Muscle layer of duodenum (tissue), 2 donors: Measurements from ENCODE around the gene ALDH1B1.

Experiments
- H3K27ac ChIP-seq: one replicate; pipeline ENCODE4 v1.7.0; 2013; ENCODE audit warnings: mild to moderate bottlenecking, low read length
- H3K27me3 ChIP-seq: one replicate; pipeline ENCODE4 v1.7.0; 2013; ENCODE audit warnings: low read depth, mild to moderate bottlenecking, control low read depth, low read length
- H3K36me3 ChIP-seq, 2 donors: one replicate each; pipeline ENCODE4 v1.7.0; 2013; ENCODE audit warnings: low read length in 2 of 2, control low read depth in 1 of 2, mild to moderate bottlenecking in 1 of 2; ENCODE audit not compliant: insufficient read depth in 2 of 2, control insufficient read depth in 1 of 2
- H3K4me1 ChIP-seq, 2 donors: one replicate each; pipeline ENCODE4 v1.7.0; 2013; ENCODE audit warnings: low read length in 2 of 2, mild to moderate bottlenecking in 2 of 2, control low read depth in 1 of 2, moderate library complexity in 1 of 2; ENCODE audit not compliant: insufficient read depth in 2 of 2, control insufficient read depth in 1 of 2
- H3K4me3 ChIP-seq, 2 donors: one replicate each; pipeline ENCODE4 v1.7.0; 2013; ENCODE audit warnings: low read length in 2 of 2, low read depth in 1 of 2, mild to moderate bottlenecking in 1 of 2
- H3K9me3 ChIP-seq, 2 donors: one replicate each; pipeline ENCODE4 v1.7.0; 2013; ENCODE audit warnings: low read length in 2 of 2, control low read depth in 1 of 2, mild to moderate bottlenecking in 1 of 2; ENCODE audit not compliant: control insufficient read depth in 1 of 2
- donor health status: healthy.

ALDH1B1 gene

GRCh38 chr9:38447703-38448102 is 55.2 kb downstream of the ALDH1B1 start:
- Histone ChIP-seq H3K36me3 (no peaks in the 10 kb centered on the region), H3K9me3 (peaks cover 0 to 14% of the 10 kb centered on the region in 2 donors), H3K4me1 (no peaks in the 10 kb centered on the region), H3K27ac (no peak overlapping the region), H3K4me3 (no peak overlapping the region), H3K27me3 (no peaks in the 10 kb centered on the region)
